Liver (tissue), 3 donors: ENCODE measurements around the gene ARL6IP4.

ENCODE experiments used
- CTCF ChIP-seq: fragments of 150-350 bp; IDR thresholded peaks from 2 replicates; pipeline ENCODE4 v1.5.1; 2017; ENCODE audit warnings: improper control_type of control experiment, low read depth, low read length; ENCODE audit not compliant: missing input control
- EGR1 ChIP-seq, 2 donors: IDR thresholded peaks; 2 replicates each; pipeline ENCODE4 v1.6.1; 2016 to 2018; ENCODE audit warnings: antibody characterized with exemption in 2 of 2, low read depth in 2 of 2
- FOXA1 ChIP-seq: IDR thresholded peaks from 2 replicates; pipeline ENCODE4 v1.6.1; 2016; ENCODE audit warnings: antibody characterized with exemption
- MAX ChIP-seq: IDR thresholded peaks from 2 replicates; pipeline ENCODE4 v1.6.1; 2016; ENCODE audit warnings: antibody characterized with exemption
- RXRA ChIP-seq, 2 donors: IDR thresholded peaks; 2 replicates each; pipeline ENCODE4 v1.6.1; 2017 to 2018; ENCODE audit warnings: antibody characterized with exemption in 2 of 2, mild to moderate bottlenecking in 1 of 2
- donor health status: healthy.
- donor health status: healthy.

- TF ChIP-seq MAX (no peak), CTCF (no peak), EGR1 (IDR thresholded peaks at IDR 0.05; ENCODE audit: low read depth in 2 of 2) (no peak), RXRA (IDR thresholded peaks at IDR 0.05) (no peak), FOXA1 (no peak)
These were observed 1.9 kb upstream of the ARL6IP4 start for GRCh38 chr12:122978507-122978955.
